HT-29 (cell line): ENCODE measurements around the gene TMPRSS5. TPM values are rescaled to one million over a fixed set of nuclear protein-coding genes. Genes with fewer than 3 reads are reported as not detected.
A peak's percentile ranks its signal among the peaks of the same experiment; 100 is the strongest.
"Not testable (repeated sequence)": the region's sequence is repeated elsewhere in the genome, so short reads cannot be mapped to it uniquely, and the experiment has no call there.

Experiments
- DNase-seq: peaks from one replicate; pipeline ENCODE4 v3.0.0-alpha.2; 2015; ENCODE audit warnings: low spot score
- total RNA-seq: library from RNA; depleted of rRNA; stranded (reverse); fragments of >200 nt; shearing (Covaris generic); gene quantifications from 2 replicates; pipeline ENCODE4 v1.2.3, GENCODE V29; 2014; rRNA removed

The TMPRSS5 gene
- 1.6 and 1.8 TPM in 2 replicates for total RNA-seq

GRCh38 chr11:113705871-113706655 is at the start of gene TMPRSS5:
TMPRSS5 (minus strand) TSS chr11:113706308; CDS start chr11:113706224, 84 bp downstream.
- no peak for DNase-seq

GRCh38 chr11:113752932-113753331 is 46.8 kb upstream of the TMPRSS5 start:
- no peak for DNase-seq

GRCh38 chr11:113736323-113736722 is 30.2 kb upstream of the TMPRSS5 start:
- DNase-seq, result no peak

GRCh38 chr11:113732092-113732491 is 26.0 kb upstream of the TMPRSS5 start:
- no peak for DNase-seq

- peak; percentile 83 for DNase-seq
These were observed 25.0 kb upstream of the TMPRSS5 start for GRCh38 chr11:113730887-113731726.

- DNase-seq, result peak; percentile 34
These were observed 23.3 kb upstream of the TMPRSS5 start for GRCh38 chr11:113729456-113729855.

GRCh38 chr11:113728814-113729213 is 22.7 kb upstream of the TMPRSS5 start:
- no peak for DNase-seq

GRCh38 chr11:113725913-113726312 is 19.8 kb upstream of the TMPRSS5 start:
- DNase-seq, result peak; percentile 52

- DNase-seq, result peak; percentile 48
These were observed 19.3 kb upstream of the TMPRSS5 start for GRCh38 chr11:113725407-113725806.

- no peak for DNase-seq
These were observed 18.7 kb upstream of the TMPRSS5 start for GRCh38 chr11:113724778-113725177.

- no peak for DNase-seq
These were observed 17.7 kb upstream of the TMPRSS5 start for GRCh38 chr11:113723787-113724186.

- DNase-seq, result no peak
These were observed 16.8 kb upstream of the TMPRSS5 start for GRCh38 chr11:113722934-113723333.

- DNase-seq, result no peak
These were observed 16.1 kb upstream of the TMPRSS5 start for GRCh38 chr11:113722221-113722620.

- DNase-seq, result no peak
These were observed 15.5 kb upstream of the TMPRSS5 start for GRCh38 chr11:113721462-113722066.

GRCh38 chr11:113720478-113720877 is 14.4 kb upstream of the TMPRSS5 start:
- not testable (repeated sequence) for DNase-seq

- no peak for DNase-seq
These were observed 9.9 kb upstream of the TMPRSS5 start for GRCh38 chr11:113715882-113716625.

- no peak for DNase-seq
These were observed 9.2 kb upstream of the TMPRSS5 start for GRCh38 chr11:113715273-113715672.

- DNase-seq, result no peak
These were observed 4.9 kb upstream of the TMPRSS5 start for GRCh38 chr11:113710989-113711388.

- DNase-seq, result not testable (repeated sequence)
These were observed 2.6 kb downstream of the TMPRSS5 start for GRCh38 chr11:113703551-113703950.

GRCh38 chr11:113701491-113701890 is 4.6 kb downstream of the TMPRSS5 start:
- no peak for DNase-seq

- DNase-seq, result no peak
These were observed 7.6 kb downstream of the TMPRSS5 start for GRCh38 chr11:113698515-113698914.
